Upper lobe of left lung (tissue), 6 donors: ENCODE data around the gene LRRC3C. TPM values are rescaled to one million over a fixed set of nuclear protein-coding genes. Genes with fewer than 3 reads are reported as not detected.
A peak's percentile ranks its signal among the peaks of the same experiment; 100 is the strongest.

Experiments used
- ATAC-seq, 2 donors: fragments of 200-7000 bp; cut with Tn5 transposase; one replicate each; pipeline ENCODE4 v1.9.1; 2022; ENCODE audit warnings: mild to moderate bottlenecking in 2 of 2, moderate library complexity in 2 of 2; ENCODE audit not compliant: low FRiP score in 2 of 2
- DNase-seq, 2 donors: peaks; one replicate each; pipeline ENCODE4 v3.0.0-alpha.2; 2019 to 2020
- H3K27ac ChIP-seq, 4 donors: fragments of 200-600 bp; sonication (generic); one replicate each; pipeline ENCODE4 v1.5.1; 2016 to 2019
- H3K27me3 ChIP-seq, 4 donors: fragments of 200-600 bp; sonication (generic); one replicate each; pipeline ENCODE4 v1.5.1; 2017 to 2019
- H3K36me3 ChIP-seq, 4 donors: fragments of 200-600 bp; sonication (generic); one replicate each; pipeline ENCODE4 v1.5.1; 2016 to 2019
- H3K4me1 ChIP-seq, 4 donors: fragments of 200-600 bp; sonication (generic); one replicate each; pipeline ENCODE4 v1.5.1; 2018 to 2019
- H3K4me3 ChIP-seq, 4 donors: fragments of 200-600 bp; sonication (generic); one replicate each; pipeline ENCODE4 v1.5.1; 2017 to 2019; ENCODE audit warnings: mild to moderate bottlenecking in 2 of 4, moderate library complexity in 1 of 4
- H3K9me3 ChIP-seq, 4 donors: fragments of 200-600 bp; sonication (generic); one replicate each; pipeline ENCODE4 v1.5.1; 2018 to 2019
- CTCF ChIP-seq, 6 experiments: fragments of 450-650 bp in 4 of 6; fragments of 200-600 bp in 2 of 6; sonication (generic) in 2 of 6; IDR thresholded peaks; one replicate each; pipeline ENCODE4 v1.5.1; 2016 to 2019; ENCODE audit warnings: antibody characterized with exemption in 6 of 6
- EP300 ChIP-seq, 4 donors: sonication (generic); formaldehyde crosslinking; IDR thresholded peaks; one replicate each; pipeline ENCODE4 v1.5.1; 2017; ENCODE audit warnings: antibody characterized with exemption in 4 of 4, control low read depth in 2 of 4
- POLR2A ChIP-seq, 4 donors: fragments of 450-650 bp; IDR thresholded peaks; one replicate each; pipeline ENCODE4 v1.5.1; 2016 to 2017; ENCODE audit warnings: antibody characterized with exemption in 4 of 4, mild to moderate bottlenecking in 2 of 4
- POLR2AphosphoS5 ChIP-seq, 2 donors: sonication (generic); formaldehyde crosslinking; IDR thresholded peaks; one replicate each; pipeline ENCODE4 v1.5.1; 2017; ENCODE audit warnings: antibody characterized with exemption in 2 of 2
- WGBS, 2 donors: methylation state at CpG; one replicate each; pipeline ENCODE4 v1.1.5; 2017 to 2018; 5-methylcytosine and 5-hydroxymethylcytosine counted together
- total RNA-seq, 6 donors: library from RNA; depleted of rRNA in 4 of 6; stranded (reverse); fragments of >200 nt in 4 of 6; gene quantifications; one replicate each; pipeline versions ENCODE4 v1.1.0 to v1.2.1, GENCODE V29; 2016 to 2021
- donor health status: DM: no; HTN: no; CAD: no; lungs with moderate emphysema.
- donor health status: DM: no; HTN: yes; CAD: no; lungs with severe emphysema.

Gene LRRC3C
- total RNA-seq, 6 donors from 2014 or later = not detected

GRCh38 chr17:39979893-39980350 lies 52.4 kb downstream of the LRRC3C start:
- H3K27ac ChIP-seq = peak overlapping the region; percentile 94 to 99 (median 96)
- 1 to 2% methylated on average over 10 of the region's 10 CpGs for WGBS, 2 donors
- no peak for DNase-seq

GRCh38 chr17:39980351-39981206 lies 53.0 kb downstream of the LRRC3C start, which contains the start of gene PSMD3:
Gene PSMD3 (plus strand): TSS chr17:39980807. CDS start chr17:39980971, 164 bp downstream.
- WGBS, 2 donors = 1% methylated on average over 16 to 51 of the region's 84 CpGs
- H3K27me3 ChIP-seq = no peaks in the 10 kb centered on the region
- ATAC-seq = peak; percentile 98 to 99

More at GRCh38 chr17:39979893-39980350, 52.4 kb downstream of the LRRC3C start:
- Histone ChIP-seq H3K27me3 (no peaks in the 10 kb centered on the region), H3K9me3 (no peaks in the 10 kb centered on the region), H3K4me1 (peaks cover 19 to 31% (median 25%) of the 10 kb centered on the region in 4 donors), H3K4me3 (peak overlapping the region; percentile 47 to 100 (median 94)), H3K36me3 (peaks cover 4 to 14% (median 11%) of the 10 kb centered on the region in 4 donors)
- TF ChIP-seq CTCF (IDR thresholded peaks at IDR 0.05) (no peak), POLR2AphosphoS5 (IDR thresholded peaks at IDR 0.05) (no peak), EP300 (IDR thresholded peaks at IDR 0.05) (no peak), POLR2A (IDR thresholded peaks at IDR 0.05) (no peak)
- ATAC-seq = peak; percentile 47 to 53

GRCh38 chr17:39981207-39981741 lies 53.7 kb downstream of the LRRC3C start:
- peaks cover 19 to 31% (median 25%) of the 10 kb centered on the region in 4 donors for H3K4me1 ChIP-seq
- ATAC-seq = peak in 1 of 2 donors; percentile 0
- WGBS, 2 donors = 0 to 1% methylated on average over 8 to 14 of the region's 15 CpGs

More at GRCh38 chr17:39980351-39981206, 53.0 kb downstream of the LRRC3C start, which contains the start of gene PSMD3:
- peak within 1 kb of the TSS; percentile 94 to 99 (median 96) for H3K27ac ChIP-seq
- H3K36me3 ChIP-seq = peaks cover 10 to 20% (median 17%) of the 10 kb centered on the region in 4 donors
- peak; percentile 96 to 99 for DNase-seq
- no peaks in the 10 kb centered on the region for H3K9me3 ChIP-seq
- TF ChIP-seq EP300 (IDR thresholded peaks at IDR 0.05) = peak in 1 of 4 donors; percentile 60
- TF ChIP-seq POLR2A (IDR thresholded peaks at IDR 0.05) = peak in 3 of 4 donors; percentile 81 to 93 (median 84)
- TF ChIP-seq POLR2AphosphoS5 (IDR thresholded peaks at IDR 0.05) = peak; percentile 97 to 98
- peak; percentile 61 to 97 (median 92) for TF ChIP-seq CTCF (IDR thresholded peaks at IDR 0.05)
- H3K4me1 ChIP-seq = peaks cover 19 to 31% (median 25%) of the 10 kb centered on the region in 4 donors
- peak within 1 kb of the TSS; percentile 92 to 100 (median 94) for H3K4me3 ChIP-seq

More at GRCh38 chr17:39981207-39981741, 53.7 kb downstream of the LRRC3C start:
- H3K27ac ChIP-seq = peak overlapping the region; percentile 94 to 99 (median 96)
- no peaks in the 10 kb centered on the region for H3K27me3 ChIP-seq
- no peak for DNase-seq
- peaks cover 16 to 27% (median 24%) of the 10 kb centered on the region in 4 donors for H3K36me3 ChIP-seq
- H3K4me3 ChIP-seq = peak overlapping the region; percentile 92 to 100 (median 94)
- no peaks in the 10 kb centered on the region for H3K9me3 ChIP-seq
- TF ChIP-seq CTCF (IDR thresholded peaks at IDR 0.05) = no peak
- TF ChIP-seq POLR2A (IDR thresholded peaks at IDR 0.05) = no peak
- no peak for TF ChIP-seq EP300 (IDR thresholded peaks at IDR 0.05)
